Measurements from ENCODE around the gene CENPK. TPM values are rescaled to one million over a fixed set of nuclear protein-coding genes. Genes with fewer than 3 reads are reported as not detected.

CENPK gene
- total RNA-seq, 1 donor from 2014 or later, result 10.4 TPM

Other genes starting within 250 kb of the CENPK start
- 40.7 and 46.5 TPM in 2 replicates for gene ADAMTS6, start 81.2 kb downstream of the CENPK start, total RNA-seq
- gene PPWD1, start 128 bp upstream of the CENPK start, total RNA-seq, result 28.3 and 30.0 TPM in 2 replicates
- gene TRIM23, start 61.2 kb upstream of the CENPK start, total RNA-seq, result 20.7 and 23.8 TPM in 2 replicates
- gene SHLD3, start 61.9 kb upstream of the CENPK start, total RNA-seq, result 2.7 TPM in 2 replicates
- gene TRAPPC13, start 61.9 kb upstream of the CENPK start, total RNA-seq, result 21.1 and 23.9 TPM in 2 replicates
- gene SGTB, start 158.9 kb upstream of the CENPK start, total RNA-seq, result 7.0 and 10.3 TPM in 2 replicates
- 28.7 and 33.9 TPM in 2 replicates for gene NLN, start 159.0 kb upstream of the CENPK start, total RNA-seq